ENCODE data around the gene SETBP1.
"Not testable (repeated sequence)": the region's sequence is repeated elsewhere in the genome, so short reads cannot be mapped to it uniquely, and the experiment has no call there.

Gene SETBP1

GRCh38 chr18:44708451-44709083 is 27.9 kb downstream of the SETBP1 start:
- no peak for FAIRE-seq

GRCh38 chr18:44709307-44710126 is 28.8 kb downstream of the SETBP1 start:
- FAIRE-seq = no peak

- FAIRE-seq = no peak
These were observed 30.2 kb downstream of the SETBP1 start for GRCh38 chr18:44710931-44711330.

- FAIRE-seq = no peak
These were observed 31.3 kb downstream of the SETBP1 start for GRCh38 chr18:44712025-44712424.

GRCh38 chr18:44713435-44713834 is 32.7 kb downstream of the SETBP1 start:
- FAIRE-seq = no peak

GRCh38 chr18:44714376-44714775 is 33.7 kb downstream of the SETBP1 start:
- FAIRE-seq = no peak

GRCh38 chr18:44715245-44715644 is 34.6 kb downstream of the SETBP1 start:
- FAIRE-seq = no peak

- no peak for FAIRE-seq
These were observed 35.2 kb downstream of the SETBP1 start for GRCh38 chr18:44715842-44716241.

GRCh38 chr18:44716697-44717163 is 36.0 kb downstream of the SETBP1 start:
- no peak for FAIRE-seq

- no peak for FAIRE-seq
These were observed 38.9 kb downstream of the SETBP1 start for GRCh38 chr18:44719519-44720060.

- FAIRE-seq = not testable (repeated sequence)
These were observed 41.1 kb downstream of the SETBP1 start for GRCh38 chr18:44721748-44722147.

GRCh38 chr18:44723411-44723810 is 42.7 kb downstream of the SETBP1 start:
- no peak for FAIRE-seq

- FAIRE-seq = no peak
These were observed 43.6 kb downstream of the SETBP1 start for GRCh38 chr18:44724105-44724778.

GRCh38 chr18:44725300-44726058 is 44.8 kb downstream of the SETBP1 start:
- no peak for FAIRE-seq

- no peak for FAIRE-seq
These were observed 45.4 kb downstream of the SETBP1 start for GRCh38 chr18:44726059-44726421.

- FAIRE-seq = no peak
These were observed 46.6 kb downstream of the SETBP1 start for GRCh38 chr18:44727291-44727690.

GRCh38 chr18:44729631-44730101 is 49.0 kb downstream of the SETBP1 start:
- FAIRE-seq = no peak

GRCh38 chr18:44730803-44731529 is 50.3 kb downstream of the SETBP1 start:
- FAIRE-seq = no peak

- FAIRE-seq = no peak
These were observed 51.0 kb downstream of the SETBP1 start for GRCh38 chr18:44731530-44732237.

GRCh38 chr18:44732238-44732563 is 51.5 kb downstream of the SETBP1 start:
- FAIRE-seq = no peak

GRCh38 chr18:44732599-44732998 is 51.9 kb downstream of the SETBP1 start:
- no peak for FAIRE-seq
